ENCODE results near the gene SDR42E2. TPM values are rescaled to one million over a fixed set of nuclear protein-coding genes. Genes with fewer than 3 reads are reported as not detected.

Gene SDR42E2
- total RNA-seq, 4 donors from 2014 or later: not detected

GRCh38 chr16:22190081-22190775 is 27.9 kb downstream of the SDR42E2 start:
- ATAC-seq (ENCODE audit: low FRiP score): peak; percentile 80

GRCh38 chr16:22190776-22191531 is 28.6 kb downstream of the SDR42E2 start:
- TF ChIP-seq, protein P1, sequence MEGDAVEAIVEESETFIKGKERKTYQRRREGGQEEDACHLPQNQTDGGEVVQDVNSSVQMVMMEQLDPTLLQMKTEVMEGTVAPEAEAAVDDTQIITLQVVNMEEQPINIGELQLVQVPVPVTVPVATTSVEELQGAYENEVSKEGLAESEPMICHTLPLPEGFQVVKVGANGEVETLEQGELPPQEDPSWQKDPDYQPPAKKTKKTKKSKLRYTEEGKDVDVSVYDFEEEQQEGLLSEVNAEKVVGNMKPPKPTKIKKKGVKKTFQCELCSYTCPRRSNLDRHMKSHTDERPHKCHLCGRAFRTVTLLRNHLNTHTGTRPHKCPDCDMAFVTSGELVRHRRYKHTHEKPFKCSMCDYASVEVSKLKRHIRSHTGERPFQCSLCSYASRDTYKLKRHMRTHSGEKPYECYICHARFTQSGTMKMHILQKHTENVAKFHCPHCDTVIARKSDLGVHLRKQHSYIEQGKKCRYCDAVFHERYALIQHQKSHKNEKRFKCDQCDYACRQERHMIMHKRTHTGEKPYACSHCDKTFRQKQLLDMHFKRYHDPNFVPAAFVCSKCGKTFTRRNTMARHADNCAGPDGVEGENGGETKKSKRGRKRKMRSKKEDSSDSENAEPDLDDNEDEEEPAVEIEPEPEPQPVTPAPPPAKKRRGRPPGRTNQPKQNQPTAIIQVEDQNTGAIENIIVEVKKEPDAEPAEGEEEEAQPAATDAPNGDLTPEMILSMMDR (IDR thresholded peaks at IDR 0.05): no peak
- peak; percentile 100 for DNase-seq (ENCODE audit: low spot score)
- peak; percentile 86 for ATAC-seq (ENCODE audit: low FRiP score)

More at GRCh38 chr16:22190081-22190775, 27.9 kb downstream of the SDR42E2 start:
- TF ChIP-seq, protein P1 (IDR thresholded peaks at IDR 0.05): no peak
- peak; percentile 66 for DNase-seq (ENCODE audit: low spot score)

DNA sequence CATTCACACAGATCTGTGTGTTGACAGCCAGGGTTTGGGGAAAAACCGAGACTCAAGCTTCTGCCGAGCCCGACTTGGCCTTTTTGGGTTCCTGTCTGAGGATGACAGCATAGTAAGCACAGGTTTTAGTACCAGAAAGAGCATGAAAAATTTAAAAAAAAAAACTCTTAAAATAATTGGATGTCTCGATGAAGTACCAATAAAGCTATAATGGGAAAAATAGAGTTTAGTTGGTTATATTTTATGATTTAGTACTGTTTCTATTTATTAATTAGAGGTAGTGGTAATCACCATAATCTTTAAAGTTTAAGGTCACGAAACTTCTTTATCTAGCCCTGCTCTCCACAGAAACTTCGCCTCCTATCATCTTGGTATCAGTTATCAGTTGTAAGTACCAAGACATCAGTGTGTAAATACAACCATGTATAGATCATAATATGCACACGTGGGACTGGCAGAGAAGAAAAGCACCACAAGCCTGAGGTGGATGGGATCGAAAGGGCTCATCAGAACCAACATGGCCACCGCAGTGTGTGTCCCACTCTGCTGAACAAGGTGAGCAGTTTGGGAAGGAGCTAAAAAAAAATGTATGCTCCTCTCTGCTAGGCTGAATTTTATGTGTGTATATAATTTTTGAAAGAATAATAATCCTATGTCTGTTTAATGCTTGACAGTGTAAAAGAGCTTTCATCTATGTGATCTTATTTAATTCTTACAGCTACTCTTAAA is 29.4 kb downstream of the SDR42E2 start:
- TF ChIP-seq, protein P1 (IDR thresholded peaks at IDR 0.05): no peak
- ATAC-seq (ENCODE audit: low FRiP score) (no peak), DNase-seq (ENCODE audit: low spot score) (no peak)

DNA sequence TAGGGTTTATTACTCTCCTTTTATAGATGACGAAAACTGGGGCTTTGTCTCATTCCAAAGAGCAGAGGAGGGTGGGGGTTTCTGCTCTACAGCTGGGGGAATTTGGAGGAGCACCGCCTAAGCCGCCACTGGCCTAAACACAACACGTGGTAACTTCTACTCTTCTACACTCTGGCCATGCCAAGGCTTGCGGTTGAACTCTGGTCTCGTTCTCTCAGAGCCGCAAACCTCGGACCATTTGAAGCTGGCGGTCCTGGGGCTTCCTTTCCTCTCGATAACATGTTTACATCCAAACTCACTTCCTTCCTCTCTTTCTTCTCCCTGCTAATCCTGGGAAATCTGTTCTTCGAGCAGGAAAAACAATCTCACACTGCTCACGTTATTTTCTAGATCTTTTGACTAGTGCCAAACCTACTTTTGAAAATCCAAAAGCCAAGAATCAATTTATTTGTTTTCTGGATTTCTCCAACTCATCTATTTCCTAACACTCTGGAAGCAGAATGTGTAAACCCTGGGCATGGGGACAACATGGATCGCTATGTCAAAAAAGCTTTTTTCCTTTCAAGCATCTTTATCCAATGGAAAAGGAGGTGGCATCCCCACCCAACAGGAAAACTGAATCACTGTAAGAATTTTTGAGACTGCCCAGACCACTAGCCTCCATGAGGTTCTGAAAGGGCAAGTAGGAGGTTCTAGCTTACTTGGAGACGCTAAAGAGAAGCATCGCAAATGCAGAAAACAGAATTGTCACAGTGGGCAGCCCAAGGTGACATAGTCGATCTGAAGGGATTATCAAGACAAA is 30.2 kb downstream of the SDR42E2 start:
- TF ChIP-seq, protein P1 (IDR thresholded peaks at IDR 0.05): no peak
- DNase-seq (ENCODE audit: low spot score) (peak; percentile 58), ATAC-seq (ENCODE audit: low FRiP score) (peak; percentile 15)

DNA sequence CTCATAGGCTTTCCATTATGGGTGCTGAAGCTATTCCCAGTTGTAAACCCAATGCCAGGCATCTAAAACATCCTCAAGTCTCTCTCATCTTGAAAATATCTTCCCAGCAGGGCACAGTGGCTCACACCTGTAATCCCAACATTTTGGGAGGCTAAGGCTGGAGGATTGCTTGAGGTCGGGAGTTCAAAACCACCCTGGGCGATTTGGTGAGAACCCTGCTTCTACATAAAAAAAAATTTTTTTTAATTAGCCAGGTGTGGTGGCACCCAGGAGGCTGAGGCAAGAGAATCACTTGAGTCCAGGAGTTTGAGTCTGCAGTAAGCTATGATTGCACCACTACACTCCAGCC is 30.7 kb downstream of the SDR42E2 start:
- DNase-seq (ENCODE audit: low spot score) (no peak), ATAC-seq (ENCODE audit: low FRiP score) (no peak)
- TF ChIP-seq, protein P1 (IDR thresholded peaks at IDR 0.05): no peak

- ATAC-seq (ENCODE audit: low FRiP score) (no peak), DNase-seq (ENCODE audit: low spot score) (no peak)
- TF ChIP-seq, protein P1 (IDR thresholded peaks at IDR 0.05): no peak
Observed at GRCh38 chr16:22194707-22195444, 32.6 kb downstream of the SDR42E2 start.
